DOHH2 (cell line): ENCODE results near the gene GPR89B.
"Not testable (repeated sequence)": the region's sequence is repeated elsewhere in the genome, so short reads cannot be mapped to it uniquely, and the experiment has no call there.

Source experiments
- H3F3A ChIP-seq: fragments of 200-600 bp; sonication (generic), shearing (Covaris generic); 2 replicates; pipeline ENCODE4 v1.6.0; 2016; ENCODE audit warnings: antibody characterized with exemption, mild to moderate bottlenecking; ENCODE audit not compliant: control insufficient read depth, insufficient read depth
- H3K27ac ChIP-seq: fragments of 200-600 bp; sonication (generic); 2 replicates; pipeline ENCODE4 v1.5.1; 2014; ENCODE audit warnings: low read depth, mild to moderate bottlenecking, low read length, moderate library complexity
- H3K27me3 ChIP-seq: fragments of 200-600 bp; sonication (generic); 2 replicates; pipeline ENCODE4 v1.6.1; 2014; ENCODE audit warnings: mild to moderate bottlenecking, low read length, mixed read lengths; ENCODE audit not compliant: control insufficient read depth
- H3K36me3 ChIP-seq: fragments of 200-600 bp; sonication (generic); 2 replicates; pipeline ENCODE4 v1.6.1; 2014; ENCODE audit warnings: mild to moderate bottlenecking, low read length, moderate library complexity, mixed read lengths; ENCODE audit not compliant: control insufficient read depth
- H3K4me1 ChIP-seq: fragments of 200-600 bp; sonication (generic); 2 replicates; pipeline ENCODE4 v1.6.1; 2014; ENCODE audit warnings: mild to moderate bottlenecking, low read length, mixed read lengths; ENCODE audit not compliant: control insufficient read depth
- H3K4me2 ChIP-seq: fragments of 200-600 bp; sonication (generic); 2 replicates; pipeline ENCODE4 v1.6.0; 2014; ENCODE audit warnings: mild to moderate bottlenecking, low read length, moderate library complexity
- H3K4me3 ChIP-seq: fragments of 200-600 bp; sonication (generic); 2 replicates; pipeline ENCODE4 v1.5.1; 2014; ENCODE audit warnings: mild to moderate bottlenecking, low read length, mixed read lengths
- H3K79me2 ChIP-seq: fragments of 200-600 bp; sonication (generic); 2 replicates; pipeline ENCODE4 v1.6.1; 2014; ENCODE audit warnings: mild to moderate bottlenecking, low read length, mixed read lengths; ENCODE audit not compliant: control insufficient read depth
- H3K9me2 ChIP-seq: fragments of 200-600 bp; sonication (generic); replicated peaks from 2 replicates; pipeline ENCODE4 v1.6.1; 2014; ENCODE audit warnings: mild to moderate bottlenecking, low read length, mixed read lengths; ENCODE audit not compliant: control insufficient read depth
- H3K9me3 ChIP-seq: fragments of 200-600 bp; sonication (generic); 2 replicates; pipeline ENCODE4 v1.6.1; 2014; ENCODE audit warnings: antibody characterized with exemption, low read length, mixed read lengths; ENCODE audit not compliant: control insufficient read depth, insufficient read depth
- H4K20me1 ChIP-seq: fragments of 200-600 bp; sonication (generic); 2 replicates; pipeline ENCODE4 v1.6.0; 2014; ENCODE audit warnings: low read depth, mild to moderate bottlenecking, antibody characterized with exemption, low read length, moderate library complexity; ENCODE audit not compliant: control insufficient read depth, insufficient read depth

Gene GPR89B

GRCh38 chr1:148033147-148033546 is 104.9 kb downstream of the GPR89B start:
- H3K4me1 ChIP-seq, H3K27me3 ChIP-seq, H4K20me1 ChIP-seq, H3F3A ChIP-seq, H3K27ac ChIP-seq, H3K36me3 ChIP-seq, H3K79me2 ChIP-seq, H3K9me2 ChIP-seq, H3K4me2 ChIP-seq, H3K9me3 ChIP-seq, H3K4me3 ChIP-seq: not testable (repeated sequence)

GRCh38 chr1:148037850-148038461 is 109.7 kb downstream of the GPR89B start:
- H3K4me1 ChIP-seq, H3K9me2 ChIP-seq, H3K9me3 ChIP-seq, H4K20me1 ChIP-seq, H3K36me3 ChIP-seq, H3F3A ChIP-seq, H3K79me2 ChIP-seq, H3K27me3 ChIP-seq: not testable (repeated sequence)
- H3K27ac ChIP-seq = peak overlapping the region; percentile 59
- H3K4me3 ChIP-seq = peak overlapping the region; percentile 44
- peak overlapping the region; percentile 54 for H3K4me2 ChIP-seq

GRCh38 chr1:148038462-148039333 is 110.5 kb downstream of the GPR89B start:
- H3K4me1 ChIP-seq, H3K27me3 ChIP-seq, H3K79me2 ChIP-seq, H3F3A ChIP-seq, H3K36me3 ChIP-seq, H4K20me1 ChIP-seq, H3K9me3 ChIP-seq, H3K9me2 ChIP-seq: not testable (repeated sequence)
- peak overlapping the region; percentile 58 for H3K4me2 ChIP-seq
- H3K4me3 ChIP-seq = peak overlapping the region; percentile 62
- peak overlapping the region; percentile 59 for H3K27ac ChIP-seq
